Measurements from ENCODE around the gene OLFM3.

Gene OLFM3

DNA sequence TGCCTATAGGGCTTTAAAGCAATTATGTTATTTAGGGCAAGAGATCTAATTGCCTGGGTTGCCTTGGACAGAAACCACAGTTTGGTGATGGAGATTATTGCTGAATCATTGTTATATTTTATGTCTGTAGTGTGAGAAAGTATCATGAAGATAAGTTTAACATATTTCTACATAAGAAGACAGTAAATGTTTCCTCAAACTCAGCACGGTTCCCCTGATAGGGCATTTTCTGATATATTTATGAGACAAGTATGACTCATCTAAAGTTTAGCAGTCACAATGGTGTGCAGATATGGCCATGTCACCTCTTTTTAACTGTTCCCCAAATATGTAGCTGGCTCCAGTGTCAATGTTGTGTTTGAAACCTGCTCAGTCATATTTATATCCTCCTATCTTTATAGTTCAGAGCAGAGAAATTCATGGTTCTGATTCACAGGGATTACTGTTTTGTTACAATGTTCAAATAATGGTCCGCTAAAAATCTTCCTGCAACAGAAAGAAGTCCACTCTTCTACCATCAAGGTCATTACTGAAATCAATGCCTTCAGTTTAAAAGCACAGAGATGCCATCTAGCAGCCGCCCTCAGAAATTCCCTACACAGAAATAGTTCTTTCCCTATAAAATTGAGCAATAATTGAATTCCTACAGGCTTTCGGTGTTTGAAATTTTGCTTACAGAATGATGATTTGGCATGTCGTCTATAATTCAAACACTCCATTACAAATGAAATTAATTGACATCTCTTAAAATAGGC lies 3.7 kb downstream of the OLFM3 start:
- Histone ChIP-seq H3K79me2 (ENCODE audit: low read length) (no peaks in the 10 kb centered on the region), H3K4me2 (ENCODE audit: low read length) (no peak overlapping the region), H3K36me3 (replicated peaks; ENCODE audit: low read depth, low read length) (no peaks in the 10 kb centered on the region), H2AFZ (ENCODE audit: low read depth, low read length) (no peak overlapping the region), H3K9ac (ENCODE audit: low read length) (no peak overlapping the region), H3K27me3 (ENCODE audit: low read depth, low read length) (no peaks in the 10 kb centered on the region), H3K4me3 (ENCODE audit: low read length) (no peak overlapping the region), H3K4me1 (ENCODE audit: low read length) (peaks cover 6% of the 10 kb centered on the region; the same call in 1 of the 2 replicates), H3K9me3 (ENCODE audit: insufficient read depth, low read length) (no peaks in the 10 kb centered on the region), H3K27ac (ENCODE audit: low read length) (no peak overlapping the region), H4K20me1 (ENCODE audit: insufficient read depth, low read length) (no peaks in the 10 kb centered on the region)
- TF ChIP-seq, protein P1, sequence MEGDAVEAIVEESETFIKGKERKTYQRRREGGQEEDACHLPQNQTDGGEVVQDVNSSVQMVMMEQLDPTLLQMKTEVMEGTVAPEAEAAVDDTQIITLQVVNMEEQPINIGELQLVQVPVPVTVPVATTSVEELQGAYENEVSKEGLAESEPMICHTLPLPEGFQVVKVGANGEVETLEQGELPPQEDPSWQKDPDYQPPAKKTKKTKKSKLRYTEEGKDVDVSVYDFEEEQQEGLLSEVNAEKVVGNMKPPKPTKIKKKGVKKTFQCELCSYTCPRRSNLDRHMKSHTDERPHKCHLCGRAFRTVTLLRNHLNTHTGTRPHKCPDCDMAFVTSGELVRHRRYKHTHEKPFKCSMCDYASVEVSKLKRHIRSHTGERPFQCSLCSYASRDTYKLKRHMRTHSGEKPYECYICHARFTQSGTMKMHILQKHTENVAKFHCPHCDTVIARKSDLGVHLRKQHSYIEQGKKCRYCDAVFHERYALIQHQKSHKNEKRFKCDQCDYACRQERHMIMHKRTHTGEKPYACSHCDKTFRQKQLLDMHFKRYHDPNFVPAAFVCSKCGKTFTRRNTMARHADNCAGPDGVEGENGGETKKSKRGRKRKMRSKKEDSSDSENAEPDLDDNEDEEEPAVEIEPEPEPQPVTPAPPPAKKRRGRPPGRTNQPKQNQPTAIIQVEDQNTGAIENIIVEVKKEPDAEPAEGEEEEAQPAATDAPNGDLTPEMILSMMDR (IDR thresholded peaks at IDR 0.05; ENCODE audit: low read depth, low read length), result no peak
- no peak for TF ChIP-seq EZH2phosphoT487 (IDR thresholded peaks at IDR 0.05; ENCODE audit: low read depth)

DNA sequence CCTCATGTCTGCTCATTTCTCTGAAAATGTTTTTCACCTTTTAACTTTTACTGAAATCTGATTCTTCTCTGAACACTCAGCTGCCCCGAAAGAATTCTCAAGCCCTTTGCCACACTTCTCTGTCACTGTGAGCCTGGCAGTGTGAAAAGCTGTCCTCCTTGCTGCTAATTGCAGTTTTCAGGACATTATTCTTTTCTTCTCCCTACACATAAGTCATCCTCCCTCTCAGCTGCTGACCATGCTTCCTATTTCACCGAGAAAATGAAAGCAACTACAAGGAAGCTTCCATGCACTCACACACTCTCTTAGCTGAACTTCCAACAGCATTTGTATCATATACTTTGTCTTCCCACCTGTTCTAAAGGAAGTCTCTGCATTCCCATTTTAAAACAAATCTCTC lies 15.8 kb downstream of the OLFM3 start:
- Histone ChIP-seq H3K4me2 (ENCODE audit: low read length) (no peak overlapping the region), H3K4me1 (ENCODE audit: low read length) (no peaks in the 10 kb centered on the region), H3K27ac (ENCODE audit: low read length) (no peak overlapping the region), H3K79me2 (ENCODE audit: low read length) (no peaks in the 10 kb centered on the region), H3K9me3 (ENCODE audit: insufficient read depth, low read length) (no peaks in the 10 kb centered on the region), H3K4me3 (ENCODE audit: low read length) (no peak overlapping the region), H4K20me1 (ENCODE audit: insufficient read depth, low read length) (no peaks in the 10 kb centered on the region), H2AFZ (ENCODE audit: low read depth, low read length) (no peak overlapping the region), H3K36me3 (replicated peaks; ENCODE audit: low read depth, low read length) (no peaks in the 10 kb centered on the region), H3K27me3 (ENCODE audit: low read depth, low read length) (no peaks in the 10 kb centered on the region), H3K9ac (ENCODE audit: low read length) (no peak overlapping the region)
- TF ChIP-seq, protein P1 (IDR thresholded peaks at IDR 0.05; ENCODE audit: low read depth, low read length), result no peak
- no peak for TF ChIP-seq EZH2phosphoT487 (IDR thresholded peaks at IDR 0.05; ENCODE audit: low read depth)

DNA sequence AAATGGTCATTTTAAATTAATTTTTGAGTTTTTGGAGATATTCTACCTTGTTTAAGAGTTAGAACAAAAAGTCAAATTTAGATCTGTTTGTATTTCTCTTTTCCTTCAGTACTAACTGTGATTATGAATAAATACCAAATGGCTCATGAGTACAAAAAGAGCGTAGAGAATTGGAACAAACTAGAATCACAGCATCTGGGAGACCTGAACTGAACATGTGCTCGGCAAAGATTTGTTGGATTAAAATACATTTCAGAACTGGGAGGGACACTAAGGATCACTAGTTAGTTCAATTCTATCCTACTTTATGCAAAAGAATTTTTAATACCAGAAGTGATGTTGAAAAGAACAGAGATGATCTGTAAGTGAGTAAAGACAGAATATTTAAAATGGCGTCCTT lies 19.5 kb downstream of the OLFM3 start:
- Histone ChIP-seq H3K4me1 (ENCODE audit: low read length) (no peaks in the 10 kb centered on the region), H3K4me3 (ENCODE audit: low read length) (no peak overlapping the region), H3K9me3 (ENCODE audit: insufficient read depth, low read length) (no peaks in the 10 kb centered on the region), H3K27ac (ENCODE audit: low read length) (no peak overlapping the region), H3K36me3 (replicated peaks; ENCODE audit: low read depth, low read length) (no peaks in the 10 kb centered on the region), H3K79me2 (ENCODE audit: low read length) (no peaks in the 10 kb centered on the region), H3K9ac (ENCODE audit: low read length) (no peak overlapping the region), H2AFZ (ENCODE audit: low read depth, low read length) (no peak overlapping the region), H3K27me3 (ENCODE audit: low read depth, low read length) (no peaks in the 10 kb centered on the region), H4K20me1 (ENCODE audit: insufficient read depth, low read length) (no peaks in the 10 kb centered on the region), H3K4me2 (ENCODE audit: low read length) (no peak overlapping the region)
- no peak for TF ChIP-seq EZH2phosphoT487 (IDR thresholded peaks at IDR 0.05; ENCODE audit: low read depth)
- TF ChIP-seq, protein P1 (IDR thresholded peaks at IDR 0.05; ENCODE audit: low read depth, low read length), result no peak

DNA sequence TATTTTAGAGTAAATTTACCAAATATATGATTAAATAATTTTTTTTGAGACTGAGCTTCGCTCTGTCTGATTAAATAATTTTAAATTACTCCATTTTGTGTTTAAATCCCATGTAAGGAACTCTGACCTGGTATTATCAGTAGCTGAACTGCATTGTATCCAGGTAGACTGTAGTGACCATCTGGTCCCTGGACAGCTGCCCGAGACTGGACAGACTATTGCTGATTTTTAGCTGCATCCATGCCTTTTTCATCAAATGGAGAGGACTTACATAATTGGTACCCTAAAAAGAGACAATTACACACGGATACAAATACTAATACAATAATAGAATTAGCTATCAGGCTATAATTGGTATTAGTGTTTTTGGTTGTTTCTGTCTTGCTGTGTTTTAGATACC lies 20.6 kb downstream of the OLFM3 start:
- Histone ChIP-seq H3K9ac (ENCODE audit: low read length) (no peak overlapping the region), H3K4me2 (ENCODE audit: low read length) (no peak overlapping the region), H3K4me3 (ENCODE audit: low read length) (no peak overlapping the region), H3K4me1 (ENCODE audit: low read length) (no peaks in the 10 kb centered on the region), H3K27ac (ENCODE audit: low read length) (no peak overlapping the region), H4K20me1 (ENCODE audit: insufficient read depth, low read length) (no peaks in the 10 kb centered on the region), H3K27me3 (ENCODE audit: low read depth, low read length) (no peaks in the 10 kb centered on the region), H3K79me2 (ENCODE audit: low read length) (no peaks in the 10 kb centered on the region), H3K9me3 (ENCODE audit: insufficient read depth, low read length) (no peaks in the 10 kb centered on the region), H2AFZ (ENCODE audit: low read depth, low read length) (no peak overlapping the region), H3K36me3 (replicated peaks; ENCODE audit: low read depth, low read length) (no peaks in the 10 kb centered on the region)
- TF ChIP-seq, protein P1 (IDR thresholded peaks at IDR 0.05; ENCODE audit: low read depth, low read length), result no peak
- no peak for TF ChIP-seq EZH2phosphoT487 (IDR thresholded peaks at IDR 0.05; ENCODE audit: low read depth)
